A172 (cell line): ENCODE data around the gene PLA2G2F. TPM values are rescaled to one million over a fixed set of nuclear protein-coding genes. Genes with fewer than 3 reads are reported as not detected.

ENCODE experiments used
- DNase-seq: peaks from one replicate; pipeline ENCODE4 v3.0.0-alpha.2; 2015; ENCODE audit warnings: low spot score
- total RNA-seq: library from RNA; depleted of rRNA; stranded (reverse); fragments of >200 nt; shearing (Covaris generic); gene quantifications from 2 replicates; pipeline ENCODE4 v1.2.3, GENCODE V29; 2014; rRNA removed

The PLA2G2F gene
- not detected in 2 replicates for total RNA-seq

GRCh38 chr1:20138961-20139550 is at the start of gene PLA2G2F:
PLA2G2F (plus strand) TSS chr1:20139323; CDS start chr1:20139428, 105 bp downstream.
- no peak for DNase-seq

GRCh38 chr1:20089328-20090077 is 49.6 kb upstream of the PLA2G2F start:
- DNase-seq: no peak

GRCh38 chr1:20090119-20090518 is 49.0 kb upstream of the PLA2G2F start:
- DNase-seq: no peak

GRCh38 chr1:20090641-20091040 is 48.5 kb upstream of the PLA2G2F start:
- DNase-seq: no peak

GRCh38 chr1:20093303-20093702 is 45.8 kb upstream of the PLA2G2F start:
- no peak for DNase-seq

GRCh38 chr1:20093940-20094391 is 45.2 kb upstream of the PLA2G2F start:
- DNase-seq: no peak

- no peak for DNase-seq
Observed at GRCh38 chr1:20095564-20096434, 43.3 kb upstream of the PLA2G2F start.

GRCh38 chr1:20096840-20097447 is 42.2 kb upstream of the PLA2G2F start:
- DNase-seq: no peak

GRCh38 chr1:20099533-20099932 is 39.6 kb upstream of the PLA2G2F start:
- DNase-seq: no peak

- DNase-seq: peak; percentile 33
Observed at GRCh38 chr1:20100632-20101355, 38.3 kb upstream of the PLA2G2F start.

GRCh38 chr1:20102875-20103274 is 36.2 kb upstream of the PLA2G2F start:
- no peak for DNase-seq

GRCh38 chr1:20105856-20106255 is 33.3 kb upstream of the PLA2G2F start:
- no peak for DNase-seq

- DNase-seq: no peak
Observed at GRCh38 chr1:20107351-20107750, 31.8 kb upstream of the PLA2G2F start.

GRCh38 chr1:20107796-20108195 is 31.3 kb upstream of the PLA2G2F start:
- DNase-seq: no peak

GRCh38 chr1:20108366-20109123 is 30.6 kb upstream of the PLA2G2F start:
- DNase-seq: no peak

GRCh38 chr1:20109223-20109856 is 29.8 kb upstream of the PLA2G2F start:
- no peak for DNase-seq

- peak; percentile 55 for DNase-seq
Observed at GRCh38 chr1:20110679-20111078, 28.4 kb upstream of the PLA2G2F start.

- DNase-seq: no peak
Observed at GRCh38 chr1:20111452-20111851, 27.7 kb upstream of the PLA2G2F start.

- no peak for DNase-seq
Observed at GRCh38 chr1:20112279-20113000, 26.7 kb upstream of the PLA2G2F start.
